ENCODE results near the gene STAMBPL1.
A peak's percentile ranks its signal among the peaks of the same experiment; 100 is the strongest.
"Not testable (repeated sequence)": the region's sequence is repeated elsewhere in the genome, so short reads cannot be mapped to it uniquely, and the experiment has no call there.

STAMBPL1 gene

GRCh38 chr10:88879534-88880281 lies at the start of gene STAMBPL1:
TSS of gene STAMBPL1 (plus strand) at chr10:88880245. CDS start at chr10:88901709, 21,464 bp downstream.
- no peaks in the 10 kb centered on the region for H3K36me3 ChIP-seq (ENCODE audit: control insufficient read depth, insufficient read depth, low read length)
- peaks cover 4% of the 10 kb centered on the region for H3K4me1 ChIP-seq (ENCODE audit: control insufficient read depth, insufficient read depth, low read length)
- no peaks in the 10 kb centered on the region for H3K9me3 ChIP-seq (ENCODE audit: control insufficient read depth, insufficient read depth, low read length)
- peaks cover 25% of the 10 kb centered on the region for H3K27me3 ChIP-seq (ENCODE audit: control insufficient read depth, insufficient read depth, low read length)
- peak within 1 kb of the TSS; percentile 32 for H3K9ac ChIP-seq (ENCODE audit: low read depth, low read length)
- peak within 1 kb of the TSS; percentile 80 for H3K4me3 ChIP-seq (ENCODE audit: low read depth, low read length)

DNA sequence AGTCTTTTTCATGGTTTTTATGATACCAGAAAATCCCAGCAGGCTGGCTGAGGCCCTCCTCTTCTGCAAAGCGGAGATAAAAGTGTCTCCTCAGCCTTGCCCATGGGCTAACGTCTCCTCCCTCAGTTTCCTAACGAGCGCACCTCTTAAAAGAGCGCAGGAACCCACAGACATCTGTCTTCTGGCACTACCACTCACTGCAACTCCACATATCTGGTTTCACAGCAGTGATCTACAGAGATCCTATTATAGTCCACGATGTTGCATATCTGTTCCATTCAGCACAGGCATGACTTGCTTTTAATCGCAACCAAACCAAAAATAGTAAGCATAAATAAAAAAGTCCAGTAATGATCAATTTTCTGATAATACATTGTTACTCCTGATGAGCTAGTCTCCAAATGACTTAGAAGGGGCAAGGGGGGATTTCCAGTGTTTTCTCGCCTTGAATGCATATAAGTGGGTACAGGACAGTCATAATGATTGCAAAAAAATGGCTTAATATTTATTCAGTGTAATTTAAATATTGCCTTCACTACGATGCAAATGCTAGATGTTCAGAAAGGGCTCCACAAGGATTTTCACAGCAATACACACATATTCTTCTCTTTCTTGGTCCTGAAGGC lies 49.3 kb upstream of the STAMBPL1 start:
- Histone ChIP-seq H3K4me3 (ENCODE audit: low read depth, low read length) (no peak overlapping the region), H3K9me3 (ENCODE audit: control insufficient read depth, insufficient read depth, low read length) (no peaks in the 10 kb centered on the region), H3K36me3 (ENCODE audit: control insufficient read depth, insufficient read depth, low read length) (no peaks in the 10 kb centered on the region), H3K27me3 (ENCODE audit: control insufficient read depth, insufficient read depth, low read length) (no peaks in the 10 kb centered on the region), H3K4me1 (ENCODE audit: control insufficient read depth, insufficient read depth, low read length) (no peaks in the 10 kb centered on the region), H3K9ac (ENCODE audit: low read depth, low read length) (no peak overlapping the region)

- Histone ChIP-seq H3K4me1 (ENCODE audit: control insufficient read depth, insufficient read depth, low read length) (no peaks in the 10 kb centered on the region), H3K27me3 (ENCODE audit: control insufficient read depth, insufficient read depth, low read length) (no peaks in the 10 kb centered on the region), H3K36me3 (ENCODE audit: control insufficient read depth, insufficient read depth, low read length) (no peaks in the 10 kb centered on the region), H3K9me3 (ENCODE audit: control insufficient read depth, insufficient read depth, low read length) (no peaks in the 10 kb centered on the region), H3K4me3 (ENCODE audit: low read depth, low read length) (no peak overlapping the region), H3K9ac (ENCODE audit: low read depth, low read length) (no peak overlapping the region)
Measured at GRCh38 chr10:88831709-88832108, 48.3 kb upstream of the STAMBPL1 start.

- Histone ChIP-seq H3K9me3 (ENCODE audit: control insufficient read depth, insufficient read depth, low read length) (no peaks in the 10 kb centered on the region), H3K9ac (ENCODE audit: low read depth, low read length) (no peak overlapping the region), H3K27me3 (ENCODE audit: control insufficient read depth, insufficient read depth, low read length) (no peaks in the 10 kb centered on the region), H3K4me3 (ENCODE audit: low read depth, low read length) (no peak overlapping the region), H3K36me3 (ENCODE audit: control insufficient read depth, insufficient read depth, low read length) (no peaks in the 10 kb centered on the region), H3K4me1 (ENCODE audit: control insufficient read depth, insufficient read depth, low read length) (no peaks in the 10 kb centered on the region)
Measured at GRCh38 chr10:88832376-88832775, 47.7 kb upstream of the STAMBPL1 start.

GRCh38 chr10:88833156-88833555 lies 46.9 kb upstream of the STAMBPL1 start:
- H3K4me3 ChIP-seq (ENCODE audit: low read depth, low read length) = no peak overlapping the region
- H3K9me3 ChIP-seq (ENCODE audit: control insufficient read depth, insufficient read depth, low read length) = no peaks in the 10 kb centered on the region
- H3K4me1 ChIP-seq (ENCODE audit: control insufficient read depth, insufficient read depth, low read length) = no peaks in the 10 kb centered on the region
- H3K36me3 ChIP-seq (ENCODE audit: control insufficient read depth, insufficient read depth, low read length) = no peaks in the 10 kb centered on the region
- H3K27me3 ChIP-seq (ENCODE audit: control insufficient read depth, insufficient read depth, low read length) = no peaks in the 10 kb centered on the region
- H3K9ac ChIP-seq (ENCODE audit: low read depth, low read length) = no peak overlapping the region

GRCh38 chr10:88833723-88834122 lies 46.3 kb upstream of the STAMBPL1 start:
- no peaks in the 10 kb centered on the region for H3K36me3 ChIP-seq (ENCODE audit: control insufficient read depth, insufficient read depth, low read length)
- H3K4me3 ChIP-seq (ENCODE audit: low read depth, low read length) = no peak overlapping the region
- H3K27me3 ChIP-seq (ENCODE audit: control insufficient read depth, insufficient read depth, low read length) = no peaks in the 10 kb centered on the region
- H3K9me3 ChIP-seq (ENCODE audit: control insufficient read depth, insufficient read depth, low read length) = no peaks in the 10 kb centered on the region
- no peaks in the 10 kb centered on the region for H3K4me1 ChIP-seq (ENCODE audit: control insufficient read depth, insufficient read depth, low read length)
- H3K9ac ChIP-seq (ENCODE audit: low read depth, low read length) = no peak overlapping the region

- no peak overlapping the region for H3K9ac ChIP-seq (ENCODE audit: low read depth, low read length)
- no peaks in the 10 kb centered on the region for H3K36me3 ChIP-seq (ENCODE audit: control insufficient read depth, insufficient read depth, low read length)
- H3K4me1 ChIP-seq (ENCODE audit: control insufficient read depth, insufficient read depth, low read length) = no peaks in the 10 kb centered on the region
- no peak overlapping the region for H3K4me3 ChIP-seq (ENCODE audit: low read depth, low read length)
- H3K27me3 ChIP-seq (ENCODE audit: control insufficient read depth, insufficient read depth, low read length) = no peaks in the 10 kb centered on the region
- H3K9me3 ChIP-seq (ENCODE audit: control insufficient read depth, insufficient read depth, low read length) = no peaks in the 10 kb centered on the region
Measured at GRCh38 chr10:88835096-88835909, 44.7 kb upstream of the STAMBPL1 start.

DNA sequence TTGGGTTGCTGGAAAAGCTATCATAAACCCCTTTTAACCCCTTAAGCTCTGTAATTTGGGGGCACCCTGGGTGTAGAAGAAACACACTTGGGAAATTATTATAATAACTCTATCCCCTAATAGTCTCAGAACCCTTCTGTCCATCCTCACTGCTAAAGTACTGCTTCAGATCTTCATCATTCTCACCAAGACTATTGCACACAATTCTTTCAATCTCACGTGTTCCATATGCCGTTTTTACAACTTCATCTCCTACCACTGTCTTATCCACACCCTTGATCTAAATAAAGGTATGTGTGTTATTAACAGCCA lies 44.2 kb upstream of the STAMBPL1 start:
- Histone ChIP-seq H3K4me3 (ENCODE audit: low read depth, low read length) (no peak overlapping the region), H3K36me3 (ENCODE audit: control insufficient read depth, insufficient read depth, low read length) (no peaks in the 10 kb centered on the region), H3K9me3 (ENCODE audit: control insufficient read depth, insufficient read depth, low read length) (no peaks in the 10 kb centered on the region), H3K27me3 (ENCODE audit: control insufficient read depth, insufficient read depth, low read length) (no peaks in the 10 kb centered on the region), H3K4me1 (ENCODE audit: control insufficient read depth, insufficient read depth, low read length) (no peaks in the 10 kb centered on the region), H3K9ac (ENCODE audit: low read depth, low read length) (no peak overlapping the region)

GRCh38 chr10:88837632-88838031 lies 42.4 kb upstream of the STAMBPL1 start:
- H3K4me1 ChIP-seq (ENCODE audit: control insufficient read depth, insufficient read depth, low read length); H3K4me3 ChIP-seq (ENCODE audit: low read depth, low read length); H3K9ac ChIP-seq (ENCODE audit: low read depth, low read length); H3K27me3 ChIP-seq (ENCODE audit: control insufficient read depth, insufficient read depth, low read length); H3K36me3 ChIP-seq (ENCODE audit: control insufficient read depth, insufficient read depth, low read length); H3K9me3 ChIP-seq (ENCODE audit: control insufficient read depth, insufficient read depth, low read length): not testable (repeated sequence)

DNA sequence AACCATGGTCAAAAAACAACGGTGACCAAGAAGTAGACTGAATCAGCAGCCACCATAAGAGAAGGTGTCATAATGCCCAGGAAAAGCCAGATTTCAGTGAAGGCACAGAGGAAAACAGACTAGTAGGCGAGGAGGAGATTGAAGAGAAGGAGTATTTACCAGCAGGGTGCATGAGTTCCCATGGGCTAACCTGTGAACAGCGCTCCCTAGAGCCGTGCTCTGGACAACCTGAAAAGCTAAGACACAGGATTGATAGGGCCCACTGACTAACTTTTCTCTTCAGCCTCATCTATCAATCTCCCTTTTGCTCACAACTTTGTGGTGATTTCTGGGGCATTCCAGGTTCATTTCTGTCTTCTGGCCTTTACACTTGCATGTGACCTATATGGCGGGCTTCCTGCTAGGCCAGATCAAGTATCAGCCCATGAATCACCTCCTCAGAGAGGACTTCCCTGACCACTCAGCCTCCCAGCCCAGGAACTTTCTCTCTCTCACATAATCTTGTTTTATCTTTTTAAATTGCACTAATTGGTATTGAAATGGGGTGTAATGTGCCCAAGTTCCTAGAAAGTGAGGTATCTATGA lies 41.2 kb upstream of the STAMBPL1 start:
- Histone ChIP-seq H3K27me3 (ENCODE audit: control insufficient read depth, insufficient read depth, low read length) (no peaks in the 10 kb centered on the region), H3K4me3 (ENCODE audit: low read depth, low read length) (no peak overlapping the region), H3K4me1 (ENCODE audit: control insufficient read depth, insufficient read depth, low read length) (no peaks in the 10 kb centered on the region), H3K9ac (ENCODE audit: low read depth, low read length) (no peak overlapping the region), H3K36me3 (ENCODE audit: control insufficient read depth, insufficient read depth, low read length) (no peaks in the 10 kb centered on the region), H3K9me3 (ENCODE audit: control insufficient read depth, insufficient read depth, low read length) (no peaks in the 10 kb centered on the region)

DNA sequence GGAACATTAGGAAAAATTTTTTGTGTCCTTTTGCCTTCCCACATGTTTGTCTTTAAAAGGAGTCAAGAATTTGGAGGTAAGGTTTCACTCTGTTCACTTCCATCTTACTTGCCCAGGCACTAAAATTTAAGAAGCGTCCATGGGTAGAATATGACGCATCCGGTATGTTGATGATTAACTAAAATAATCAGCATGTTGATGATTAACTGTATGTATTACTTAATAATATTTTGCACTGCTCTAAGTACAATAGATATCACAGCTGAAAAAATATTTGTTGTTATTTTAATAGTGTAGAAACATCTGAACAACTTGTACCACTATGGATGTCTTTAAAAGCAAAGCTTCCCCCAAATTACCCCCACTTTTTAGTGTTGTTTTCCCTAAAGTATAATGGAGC lies 39.9 kb upstream of the STAMBPL1 start:
- Histone ChIP-seq H3K4me1 (ENCODE audit: control insufficient read depth, insufficient read depth, low read length) (no peaks in the 10 kb centered on the region), H3K36me3 (ENCODE audit: control insufficient read depth, insufficient read depth, low read length) (no peaks in the 10 kb centered on the region), H3K9ac (ENCODE audit: low read depth, low read length) (no peak overlapping the region), H3K27me3 (ENCODE audit: control insufficient read depth, insufficient read depth, low read length) (no peaks in the 10 kb centered on the region), H3K9me3 (ENCODE audit: control insufficient read depth, insufficient read depth, low read length) (no peaks in the 10 kb centered on the region), H3K4me3 (ENCODE audit: low read depth, low read length) (no peak overlapping the region)
